ENCODE measurements around the gene RBMS1. TPM values are rescaled to one million over a fixed set of nuclear protein-coding genes. Genes with fewer than 3 reads are reported as not detected.
A peak's percentile ranks its signal among the peaks of the same experiment; 100 is the strongest.

Gene RBMS1
- total RNA-seq, 2 experiments from 2014 or later = 35.8 to 38.6 TPM

GRCh38 chr2:160375802-160376469, 117.7 kb downstream of the RBMS1 start:
- H3K27ac Mint-ChIP-seq = no peak overlapping the region
- peaks cover 93% of the 10 kb centered on the region for H3K4me1 Mint-ChIP-seq (ENCODE audit: low read depth)
- no peak for TF ChIP-seq CTCF (IDR thresholded peaks at IDR 0.05)
- peaks cover 3% of the 10 kb centered on the region for H3K36me3 Mint-ChIP-seq (ENCODE audit: low read depth)
- H3K27me3 Mint-ChIP-seq = no peaks in the 10 kb centered on the region
- no peak for ATAC-seq
- no peaks in the 10 kb centered on the region for H3K9me3 Mint-ChIP-seq
- no peak for DNase-seq
- intact Hi-C loops (cut with micrococcal nuclease) = no loop called here
- CTCF ChIA-PET = interaction anchor here (0.7 to 2.4 kb wide), 5 partner anchors 10 to 54 kb away, joined by 3 to 10 read pairs (median 3); no protein-coding TSS in a partner anchor
- no peak overlapping the region for H3K4me3 Mint-ChIP-seq
- POLR2A ChIA-PET = interaction anchor here (1.0 to 1.9 kb wide), 2 partner anchors 12 kb away, joined by 5 to 6 read pairs; no protein-coding TSS in a partner anchor

- Mint-ChIP-seq H3K9me3 (no peaks in the 10 kb centered on the region), H3K36me3 (ENCODE audit: low read depth) (peaks cover 3% of the 10 kb centered on the region), H3K4me3 (no peak overlapping the region), H3K27me3 (no peaks in the 10 kb centered on the region), H3K4me1 (ENCODE audit: low read depth) (peaks cover 90% of the 10 kb centered on the region), H3K27ac (peak overlapping the region; percentile 15)
- ATAC-seq (no peak), DNase-seq (no peak)
- ChIA-PET CTCF (interaction anchor here (1.0 to 2.4 kb wide), 5 partner anchors 9 to 22 kb away, joined by 3 to 10 read pairs (median 4); no protein-coding TSS in a partner anchor), POLR2A (interaction anchor here (1.9 kb wide), 1 partner anchor 13 kb away, joined by 6 read pairs; no protein-coding TSS in a partner anchor)
- TF ChIP-seq CTCF (IDR thresholded peaks at IDR 0.05) = no peak
- intact Hi-C loops (cut with micrococcal nuclease) = no loop called here
Observed at GRCh38 chr2:160375037-160375436, 118.6 kb downstream of the RBMS1 start.

- DNase-seq = no peak
- H3K27me3 Mint-ChIP-seq = no peaks in the 10 kb centered on the region
- H3K4me3 Mint-ChIP-seq = peak overlapping the region; percentile 49
- ChIA-PET CTCF (interaction anchor here (1.2 kb wide), 1 partner anchor 620 kb away, joined by 3 read pairs; no protein-coding TSS in a partner anchor), POLR2A (interaction anchor here (1.9 kb wide), 1 partner anchor 15 kb away, joined by 6 read pairs; no protein-coding TSS in a partner anchor)
- TF ChIP-seq CTCF (IDR thresholded peaks at IDR 0.05) = no peak
- no peaks in the 10 kb centered on the region for H3K9me3 Mint-ChIP-seq
- peaks cover 3% of the 10 kb centered on the region for H3K36me3 Mint-ChIP-seq (ENCODE audit: low read depth)
- H3K27ac Mint-ChIP-seq = peak overlapping the region; percentile 58
- intact Hi-C loops (cut with micrococcal nuclease) = no loop called here
- peaks cover 89% of the 10 kb centered on the region for H3K4me1 Mint-ChIP-seq (ENCODE audit: low read depth)
- ATAC-seq = peak; percentile 21
Observed at GRCh38 chr2:160373666-160374065, 119.9 kb downstream of the RBMS1 start.

- ChIA-PET CTCF (no interaction called here), POLR2A (no interaction called here)
- intact Hi-C loops (cut with micrococcal nuclease) = no loop called here
- Mint-ChIP-seq H3K4me1 (ENCODE audit: low read depth) (peaks cover 87% of the 10 kb centered on the region), H3K9me3 (no peaks in the 10 kb centered on the region), H3K4me3 (peak overlapping the region; percentile 49), H3K27me3 (no peaks in the 10 kb centered on the region), H3K36me3 (ENCODE audit: low read depth) (peaks cover 3% of the 10 kb centered on the region), H3K27ac (peak overlapping the region; percentile 58)
- DNase-seq = no peak
- no peak for ATAC-seq
- no peak for TF ChIP-seq CTCF (IDR thresholded peaks at IDR 0.05)
Observed at GRCh38 chr2:160373263-160373662, 120.3 kb downstream of the RBMS1 start.

GRCh38 chr2:160372585-160372984, 121.0 kb downstream of the RBMS1 start:
- no peaks in the 10 kb centered on the region for H3K27me3 Mint-ChIP-seq
- POLR2A ChIA-PET = no interaction called here
- ATAC-seq (no peak), DNase-seq (no peak)
- peak overlapping the region; percentile 65 for H3K27ac Mint-ChIP-seq
- no peak for TF ChIP-seq CTCF (IDR thresholded peaks at IDR 0.05)
- H3K9me3 Mint-ChIP-seq = no peaks in the 10 kb centered on the region
- CTCF ChIA-PET = no interaction called here
- intact Hi-C loops (cut with micrococcal nuclease) = no loop called here
- peaks cover 90% of the 10 kb centered on the region for H3K4me1 Mint-ChIP-seq (ENCODE audit: low read depth)
- H3K4me3 Mint-ChIP-seq = no peak overlapping the region
- peaks cover 3% of the 10 kb centered on the region for H3K36me3 Mint-ChIP-seq (ENCODE audit: low read depth)

All from activated CD8-positive, alpha-beta T cell treated with anti-CD3 and anti-CD28 coated beads for 36 hours (primary cell).